Vagina (tissue), 2 donors: ENCODE results near the gene SLC26A11.
"Not testable (repeated sequence)": the region's sequence is repeated elsewhere in the genome, so short reads cannot be mapped to it uniquely, and the experiment has no call there.

Experiments used
- CTCF ChIP-seq, 3 experiments: fragments of 450-650 bp in 2 of 3; fragments of 200-600 bp in 1 of 3; sonication (generic) in 1 of 3; IDR thresholded peaks; one replicate each; pipeline ENCODE4 v1.5.1; 2017 to 2019; ENCODE audit warnings: antibody characterized with exemption in 3 of 3, mild to moderate bottlenecking in 2 of 3, moderate library complexity in 2 of 3
- POLR2A ChIP-seq, 2 donors: fragments of 450-650 bp; IDR thresholded peaks; one replicate each; pipeline ENCODE4 v1.6.1; 2017; ENCODE audit warnings: antibody characterized with exemption in 2 of 2, mild to moderate bottlenecking in 2 of 2, moderate library complexity in 2 of 2
- POLR2AphosphoS5 ChIP-seq, 2 donors: sonication (generic); formaldehyde crosslinking; IDR thresholded peaks; one replicate each; pipeline ENCODE4 v1.9.0; 2017; ENCODE audit warnings: antibody characterized with exemption in 2 of 2, mild to moderate bottlenecking in 2 of 2, low read depth in 1 of 2; ENCODE audit not compliant: insufficient read depth in 1 of 2

- TF ChIP-seq CTCF (IDR thresholded peaks at IDR 0.05); POLR2A (IDR thresholded peaks at IDR 0.05); POLR2AphosphoS5 (IDR thresholded peaks at IDR 0.05; ENCODE audit: insufficient read depth in 1 of 2, low read depth in 1 of 2): not testable (repeated sequence)
These were observed 20.9 kb upstream of the SLC26A11 start for GRCh38 chr17:80199295-80199694.
